ENCODE results near the gene MAML3. TPM values are rescaled to one million over a fixed set of nuclear protein-coding genes. Genes with fewer than 3 reads are reported as not detected.
A peak's percentile ranks its signal among the peaks of the same experiment; 100 is the strongest.

Gene MAML3
- total RNA-seq, 3 donors from 2014 or later = 0.60 to 1.0 (median 0.73) TPM

- no peak for DNase-seq
- Mint-ChIP-seq H3K36me3 (ENCODE audit: insufficient read depth) (no peaks in the 10 kb centered on the region), H3K4me3 (no peak overlapping the region), H3K27me3 (ENCODE audit: low read depth) (peaks cover 4% of the 10 kb centered on the region), H3K9me3 (no peaks in the 10 kb centered on the region), H3K4me1 (ENCODE audit: low read depth) (peaks cover 35% of the 10 kb centered on the region)
- no peak for ATAC-seq
Observed at GRCh38 chr4:140076307-140076706, 77.7 kb downstream of the MAML3 start.

GRCh38 chr4:140071806-140072205 lies 82.2 kb downstream of the MAML3 start:
- H3K9me3 Mint-ChIP-seq = no peaks in the 10 kb centered on the region
- H3K36me3 Mint-ChIP-seq (ENCODE audit: insufficient read depth) = no peaks in the 10 kb centered on the region
- ATAC-seq (peak; percentile 92 to 97), DNase-seq (peak; percentile 53)
- H3K4me1 Mint-ChIP-seq (ENCODE audit: low read depth) = peaks cover 43% of the 10 kb centered on the region
- peaks cover 12% of the 10 kb centered on the region for H3K27me3 Mint-ChIP-seq (ENCODE audit: low read depth)
- H3K4me3 Mint-ChIP-seq = peak overlapping the region; percentile 47

GRCh38 chr4:140070973-140071372 lies 83.0 kb downstream of the MAML3 start:
- Mint-ChIP-seq H3K36me3 (ENCODE audit: insufficient read depth) (no peaks in the 10 kb centered on the region), H3K4me1 (ENCODE audit: low read depth) (peaks cover 36% of the 10 kb centered on the region), H3K27me3 (ENCODE audit: low read depth) (peaks cover 12% of the 10 kb centered on the region), H3K9me3 (no peaks in the 10 kb centered on the region), H3K4me3 (peak overlapping the region; percentile 8)
- no peak for DNase-seq
- ATAC-seq = no peak

GRCh38 chr4:140070366-140070765 lies 83.6 kb downstream of the MAML3 start:
- no peak for DNase-seq
- Mint-ChIP-seq H3K27me3 (ENCODE audit: low read depth) (peaks cover 15% of the 10 kb centered on the region), H3K4me3 (peak overlapping the region; percentile 23), H3K9me3 (no peaks in the 10 kb centered on the region), H3K4me1 (ENCODE audit: low read depth) (peaks cover 36% of the 10 kb centered on the region), H3K36me3 (ENCODE audit: insufficient read depth) (no peaks in the 10 kb centered on the region)
- peak; percentile 54 to 69 for ATAC-seq

GRCh38 chr4:140069066-140069465 lies 84.9 kb downstream of the MAML3 start:
- ATAC-seq (no peak), DNase-seq (no peak)
- no peaks in the 10 kb centered on the region for H3K9me3 Mint-ChIP-seq
- H3K27me3 Mint-ChIP-seq (ENCODE audit: low read depth) = peaks cover 15% of the 10 kb centered on the region
- peaks cover 36% of the 10 kb centered on the region for H3K4me1 Mint-ChIP-seq (ENCODE audit: low read depth)
- no peaks in the 10 kb centered on the region for H3K36me3 Mint-ChIP-seq (ENCODE audit: insufficient read depth)
- H3K4me3 Mint-ChIP-seq = no peak overlapping the region

GRCh38 chr4:140068271-140068670 lies 85.7 kb downstream of the MAML3 start:
- no peak for ATAC-seq
- Mint-ChIP-seq H3K9me3 (no peaks in the 10 kb centered on the region), H3K4me3 (no peak overlapping the region), H3K36me3 (ENCODE audit: insufficient read depth) (no peaks in the 10 kb centered on the region), H3K27me3 (ENCODE audit: low read depth) (peaks cover 12% of the 10 kb centered on the region), H3K4me1 (ENCODE audit: low read depth) (peaks cover 32% of the 10 kb centered on the region)
- no peak for DNase-seq

- Mint-ChIP-seq H3K4me3 (no peak overlapping the region), H3K4me1 (ENCODE audit: low read depth) (peaks cover 15% of the 10 kb centered on the region), H3K9me3 (no peaks in the 10 kb centered on the region), H3K27me3 (ENCODE audit: low read depth) (peaks cover 11% of the 10 kb centered on the region), H3K36me3 (ENCODE audit: insufficient read depth) (no peaks in the 10 kb centered on the region)
- no peak for DNase-seq
- ATAC-seq = no peak
Observed at GRCh38 chr4:140066031-140066930, 87.7 kb downstream of the MAML3 start.

GRCh38 chr4:140065393-140065792 lies 88.6 kb downstream of the MAML3 start:
- H3K27me3 Mint-ChIP-seq (ENCODE audit: low read depth) = peaks cover 14% of the 10 kb centered on the region
- H3K9me3 Mint-ChIP-seq = no peaks in the 10 kb centered on the region
- DNase-seq (no peak), ATAC-seq (no peak)
- peaks cover 12% of the 10 kb centered on the region for H3K4me1 Mint-ChIP-seq (ENCODE audit: low read depth)
- no peaks in the 10 kb centered on the region for H3K36me3 Mint-ChIP-seq (ENCODE audit: insufficient read depth)
- no peak overlapping the region for H3K4me3 Mint-ChIP-seq

GRCh38 chr4:140061659-140062289 lies 92.2 kb downstream of the MAML3 start:
- H3K36me3 Mint-ChIP-seq (ENCODE audit: insufficient read depth) = no peaks in the 10 kb centered on the region
- H3K27me3 Mint-ChIP-seq (ENCODE audit: low read depth) = peaks cover 13% of the 10 kb centered on the region
- ATAC-seq = peak; percentile 46 to 52
- peaks cover 9% of the 10 kb centered on the region for H3K4me1 Mint-ChIP-seq (ENCODE audit: low read depth)
- no peak for DNase-seq
- H3K9me3 Mint-ChIP-seq = no peaks in the 10 kb centered on the region
- no peak overlapping the region for H3K4me3 Mint-ChIP-seq

- peak in 1 of 2 donors; percentile 34 for ATAC-seq
- H3K27me3 Mint-ChIP-seq (ENCODE audit: low read depth) = peaks cover 14% of the 10 kb centered on the region
- no peaks in the 10 kb centered on the region for H3K36me3 Mint-ChIP-seq (ENCODE audit: insufficient read depth)
- DNase-seq = no peak
- H3K4me1 Mint-ChIP-seq (ENCODE audit: low read depth) = peaks cover 10% of the 10 kb centered on the region
- no peak overlapping the region for H3K4me3 Mint-ChIP-seq
- no peaks in the 10 kb centered on the region for H3K9me3 Mint-ChIP-seq
Observed at GRCh38 chr4:140061194-140061593, 92.8 kb downstream of the MAML3 start.

- DNase-seq (no peak), ATAC-seq (no peak)
- peaks cover 27% of the 10 kb centered on the region for H3K27me3 Mint-ChIP-seq (ENCODE audit: low read depth)
Observed at GRCh38 chr4:140059159-140059558, 94.8 kb downstream of the MAML3 start.

GRCh38 chr4:140057701-140058100 lies 96.3 kb downstream of the MAML3 start:
- no peak for DNase-seq
- peaks cover 33% of the 10 kb centered on the region for H3K27me3 Mint-ChIP-seq (ENCODE audit: low read depth)
- no peaks in the 10 kb centered on the region for H3K36me3 Mint-ChIP-seq (ENCODE audit: insufficient read depth)
- ATAC-seq = no peak
- no peak overlapping the region for H3K4me3 Mint-ChIP-seq
- H3K4me1 Mint-ChIP-seq (ENCODE audit: low read depth) = peaks cover 26% of the 10 kb centered on the region
- no peaks in the 10 kb centered on the region for H3K9me3 Mint-ChIP-seq

More at GRCh38 chr4:140059159-140059558, 94.8 kb downstream of the MAML3 start:
- no peak overlapping the region for H3K4me3 Mint-ChIP-seq
- H3K9me3 Mint-ChIP-seq = no peaks in the 10 kb centered on the region
- H3K36me3 Mint-ChIP-seq (ENCODE audit: insufficient read depth) = no peaks in the 10 kb centered on the region
- peaks cover 20% of the 10 kb centered on the region for H3K4me1 Mint-ChIP-seq (ENCODE audit: low read depth)

- ATAC-seq = no peak
- peaks cover 27% of the 10 kb centered on the region for H3K4me1 Mint-ChIP-seq (ENCODE audit: low read depth)
- H3K9me3 Mint-ChIP-seq = no peaks in the 10 kb centered on the region
- H3K36me3 Mint-ChIP-seq (ENCODE audit: insufficient read depth) = no peaks in the 10 kb centered on the region
- peaks cover 31% of the 10 kb centered on the region for H3K27me3 Mint-ChIP-seq (ENCODE audit: low read depth)
- no peak overlapping the region for H3K4me3 Mint-ChIP-seq
- no peak for DNase-seq
Observed at GRCh38 chr4:140056015-140056414, 98.0 kb downstream of the MAML3 start.

GRCh38 chr4:140054861-140055260 lies 99.1 kb downstream of the MAML3 start:
- H3K4me1 Mint-ChIP-seq (ENCODE audit: low read depth) = peaks cover 30% of the 10 kb centered on the region

GRCh38 chr4:140053185-140053584 lies 100.8 kb downstream of the MAML3 start:
- Mint-ChIP-seq H3K27me3 (ENCODE audit: low read depth) (peaks cover 40% of the 10 kb centered on the region), H3K36me3 (ENCODE audit: insufficient read depth) (no peaks in the 10 kb centered on the region), H3K4me1 (ENCODE audit: low read depth) (peaks cover 42% of the 10 kb centered on the region), H3K9me3 (no peaks in the 10 kb centered on the region), H3K4me3 (no peak overlapping the region)
- DNase-seq (no peak), ATAC-seq (no peak)

More at GRCh38 chr4:140054861-140055260, 99.1 kb downstream of the MAML3 start:
- no peaks in the 10 kb centered on the region for H3K36me3 Mint-ChIP-seq (ENCODE audit: insufficient read depth)
- no peak overlapping the region for H3K4me3 Mint-ChIP-seq
- H3K27me3 Mint-ChIP-seq (ENCODE audit: low read depth) = peaks cover 31% of the 10 kb centered on the region
- no peak for ATAC-seq
- DNase-seq = no peak
- no peaks in the 10 kb centered on the region for H3K9me3 Mint-ChIP-seq

Data from activated T-cell treated with anti-CD3 and anti-CD28 coated beads, Interleukin-2, amount 50 U/mL, for 4 hours (primary cell).